Stimulated activated CD8-positive, alpha-beta memory T cell treated with anti-CD3 and anti-CD28 coated beads, Interleukin-2, amount 100 ng/mL, for 1 hour (primary cell): ENCODE measurements around the gene RNASEH2A.

ENCODE experiments used
- DNase-seq, 2 donors: peaks; one replicate each; pipeline ENCODE4 v3.0.0-alpha.2; 2020; ENCODE audit warnings: low read depth in 2 of 2

The RNASEH2A gene

DNA sequence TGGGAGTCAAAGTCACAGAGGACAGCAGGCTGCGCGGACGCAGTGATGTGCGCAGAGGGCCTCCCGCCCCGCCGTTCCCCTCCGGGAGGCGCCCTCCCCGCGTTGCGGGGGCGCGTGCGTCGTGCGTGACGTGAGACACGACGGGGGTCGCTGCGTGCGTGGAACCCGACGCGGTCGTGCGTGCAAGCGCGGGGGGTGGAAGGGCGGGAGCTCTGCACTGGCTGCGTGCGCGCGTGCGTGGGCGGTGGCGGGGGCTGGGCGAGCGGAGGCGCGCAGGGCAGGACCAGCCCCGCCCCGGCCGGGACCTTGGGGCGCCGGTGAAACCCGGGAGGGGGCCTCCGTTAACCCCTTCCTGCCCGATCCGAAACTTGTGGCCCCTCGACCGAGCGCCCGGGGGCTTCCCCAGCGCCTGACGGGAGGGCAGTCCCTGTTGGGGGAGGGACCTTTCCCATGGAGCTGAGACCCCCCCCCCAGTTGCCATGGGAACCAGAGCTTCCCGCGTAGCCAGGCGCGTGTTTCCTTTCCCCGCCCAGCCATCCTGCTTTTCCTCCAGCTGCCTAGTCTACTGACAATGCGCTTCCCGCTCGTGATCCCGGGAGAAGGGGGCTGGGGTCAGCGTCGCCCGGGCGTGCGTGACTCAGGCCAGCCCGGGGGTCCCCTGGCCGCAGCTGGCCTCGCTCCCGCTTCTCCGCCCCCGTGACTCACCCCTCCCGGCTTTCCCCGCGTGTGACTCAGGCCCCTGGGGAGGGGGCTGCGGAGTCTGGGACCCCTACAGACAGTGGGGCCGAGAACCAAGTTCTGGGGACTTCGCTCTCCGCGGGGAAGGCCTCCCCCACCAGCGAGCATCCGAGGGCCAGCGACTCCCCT lies 23.7 kb upstream of the RNASEH2A start:
- DNase-seq = peak; percentile 76 to 82

DNA sequence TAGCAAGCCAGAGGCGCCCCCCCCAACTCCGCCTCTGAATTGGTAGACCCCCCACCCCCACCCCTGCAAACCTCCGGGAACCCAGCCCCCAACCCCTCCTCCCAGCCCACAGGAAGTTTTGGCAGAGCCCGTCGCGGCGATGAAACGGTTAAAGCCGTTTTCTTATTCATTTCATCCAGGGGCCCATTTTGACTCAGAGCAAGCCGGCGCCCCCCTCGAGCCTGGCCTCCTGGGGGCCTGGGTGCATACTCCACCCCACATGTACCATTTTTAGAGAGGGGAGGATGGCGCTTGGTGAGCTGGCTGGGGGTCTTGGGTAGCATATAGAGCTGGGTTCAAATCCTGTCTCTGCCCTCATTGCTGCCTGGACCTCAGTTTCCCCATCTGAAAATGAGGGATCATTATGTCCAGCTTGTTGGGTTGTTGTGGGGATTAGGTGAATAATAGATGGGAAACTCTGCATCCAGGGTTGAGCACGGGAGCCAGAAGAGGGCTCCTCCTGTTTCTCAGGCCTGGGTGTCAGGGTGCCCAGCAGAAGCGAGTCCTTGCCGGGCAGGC lies 23.0 kb upstream of the RNASEH2A start:
- no peak for DNase-seq

DNA sequence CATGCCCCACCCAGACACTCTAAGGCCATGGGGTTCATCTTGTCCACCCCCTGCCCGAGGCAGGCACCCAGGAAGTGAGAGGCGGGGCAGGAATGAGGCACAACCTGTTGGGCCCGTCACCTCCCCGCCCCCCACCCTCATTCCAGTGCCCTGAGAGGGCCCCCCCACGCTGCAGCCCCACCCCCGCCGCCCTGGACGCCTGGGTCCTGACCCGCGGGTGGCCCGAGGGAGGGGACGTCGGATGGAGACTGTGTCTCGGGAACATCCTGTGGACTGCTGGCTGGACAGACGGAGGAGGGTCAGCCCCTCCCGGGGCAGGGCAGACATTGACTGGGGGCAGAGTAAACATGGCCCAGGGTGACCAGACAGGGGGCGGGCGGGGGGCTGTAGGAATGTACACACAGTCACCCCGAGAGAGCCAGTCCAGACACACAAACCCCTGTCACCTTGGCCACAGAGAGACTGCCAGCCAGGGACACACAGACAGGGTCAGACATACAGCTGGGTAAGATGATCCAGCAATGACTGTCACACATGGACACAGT lies 22.5 kb upstream of the RNASEH2A start:
- no peak for DNase-seq

- DNase-seq = no peak
These were observed 22.0 kb upstream of the RNASEH2A start for GRCh38 chr19:12784394-12784870.

DNA sequence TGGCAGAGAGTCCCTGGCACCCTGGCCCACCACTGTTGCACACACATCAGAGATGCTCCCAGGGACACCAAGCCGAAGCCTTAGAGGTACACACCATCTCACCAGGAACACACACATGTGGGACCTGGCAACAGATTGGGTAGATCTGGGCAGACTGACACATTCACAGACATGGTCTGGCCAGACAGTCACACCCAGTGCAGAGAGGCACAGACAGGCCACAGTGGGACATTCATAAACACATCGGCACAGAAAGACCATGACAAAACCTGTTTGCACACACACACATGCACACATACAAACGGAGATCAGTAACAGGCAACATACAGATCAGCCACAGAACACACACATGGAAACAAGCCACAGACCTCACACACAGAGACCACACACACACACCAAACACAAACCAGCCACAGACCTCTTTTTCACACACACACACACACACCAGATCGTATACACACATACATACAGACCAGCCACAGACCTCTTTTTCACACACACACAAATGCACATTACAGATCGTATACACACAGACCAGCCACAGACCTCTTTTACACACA lies 21.4 kb upstream of the RNASEH2A start:
- no peak for DNase-seq

DNA sequence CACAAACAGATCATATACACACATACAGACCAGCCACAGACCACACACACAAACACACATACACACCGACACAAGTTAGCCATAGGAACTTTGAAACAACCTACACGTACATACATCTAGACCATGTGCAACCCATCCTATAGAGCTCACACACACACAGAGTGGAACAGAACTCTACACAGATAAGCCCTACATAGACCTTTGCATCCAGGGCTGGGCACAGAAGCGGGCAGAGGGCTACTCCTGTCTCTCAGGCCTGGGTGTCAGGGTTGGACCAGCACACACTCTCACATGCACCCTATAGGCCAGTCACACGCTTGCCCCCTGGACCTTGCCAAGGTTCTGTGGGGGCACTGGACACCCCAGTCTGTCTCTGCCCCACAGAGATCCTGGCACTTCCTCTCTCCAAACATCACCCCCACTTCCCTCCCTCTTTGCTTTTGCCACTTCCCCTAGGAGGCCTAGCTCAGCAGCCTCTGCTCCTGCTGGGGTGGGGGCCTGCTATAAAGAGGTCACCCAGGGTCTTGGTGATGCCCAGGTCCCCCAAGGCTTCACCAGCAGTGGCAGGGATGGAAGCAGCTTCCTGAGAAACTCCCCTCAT lies 20.9 kb upstream of the RNASEH2A start:
- no peak for DNase-seq

GRCh38 chr19:12786141-12786870 lies 20.1 kb upstream of the RNASEH2A start:
- DNase-seq = no peak

- DNase-seq = no peak
These were observed 19.4 kb upstream of the RNASEH2A start for GRCh38 chr19:12786952-12787351.

GRCh38 chr19:12787458-12787857 lies 18.9 kb upstream of the RNASEH2A start:
- no peak for DNase-seq

DNA sequence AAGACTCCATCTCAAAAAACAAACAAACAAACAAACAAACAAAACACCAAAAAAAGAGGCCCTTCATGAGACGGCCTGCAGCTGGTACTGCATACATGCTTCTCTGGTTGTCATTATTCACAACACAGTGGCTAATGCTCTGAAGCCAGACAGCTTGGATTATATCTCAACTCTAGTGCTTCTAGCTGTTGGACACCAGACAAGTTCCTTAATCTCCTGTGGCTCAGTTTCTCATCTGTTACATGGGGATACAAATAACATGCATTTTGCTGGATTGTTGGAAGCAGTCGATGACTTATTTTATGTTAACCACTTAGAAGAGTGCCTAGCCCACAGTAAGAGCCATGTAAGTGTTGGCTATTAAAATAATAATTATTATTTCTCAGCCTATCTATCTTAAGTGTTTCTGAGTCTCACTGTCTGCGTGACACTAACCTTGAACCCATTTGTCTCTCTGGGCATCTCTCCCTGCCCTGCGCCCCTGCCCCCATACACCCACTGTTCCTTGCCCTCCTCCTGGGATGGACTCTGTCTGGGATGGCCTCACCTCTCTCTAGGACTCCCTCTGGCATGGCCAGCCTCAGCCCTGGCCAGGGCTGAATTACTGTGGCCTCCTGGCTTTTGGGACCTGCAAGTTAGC lies 18.2 kb upstream of the RNASEH2A start:
- no peak for DNase-seq

DNA sequence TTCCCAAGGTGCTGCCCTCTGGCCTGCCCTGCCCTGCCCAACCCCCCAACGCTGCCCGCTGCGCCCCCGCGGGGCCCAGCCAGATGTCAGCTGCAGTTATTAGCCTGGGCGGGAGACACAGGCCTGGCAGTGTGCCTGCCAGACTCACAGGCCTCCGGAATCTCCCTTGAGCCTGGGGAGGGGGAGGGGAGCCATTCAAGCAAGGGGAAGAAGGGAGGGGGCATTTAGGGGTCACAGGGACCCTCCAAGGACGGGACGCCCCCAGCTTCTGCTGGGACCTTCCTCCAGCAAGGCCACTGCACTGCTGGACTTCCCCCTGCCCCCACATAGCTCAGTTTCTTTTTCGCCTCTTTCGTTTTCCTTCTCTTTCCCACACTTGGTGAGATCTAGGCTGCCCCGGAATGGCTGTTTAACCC lies 17.7 kb upstream of the RNASEH2A start:
- DNase-seq = no peak

DNA sequence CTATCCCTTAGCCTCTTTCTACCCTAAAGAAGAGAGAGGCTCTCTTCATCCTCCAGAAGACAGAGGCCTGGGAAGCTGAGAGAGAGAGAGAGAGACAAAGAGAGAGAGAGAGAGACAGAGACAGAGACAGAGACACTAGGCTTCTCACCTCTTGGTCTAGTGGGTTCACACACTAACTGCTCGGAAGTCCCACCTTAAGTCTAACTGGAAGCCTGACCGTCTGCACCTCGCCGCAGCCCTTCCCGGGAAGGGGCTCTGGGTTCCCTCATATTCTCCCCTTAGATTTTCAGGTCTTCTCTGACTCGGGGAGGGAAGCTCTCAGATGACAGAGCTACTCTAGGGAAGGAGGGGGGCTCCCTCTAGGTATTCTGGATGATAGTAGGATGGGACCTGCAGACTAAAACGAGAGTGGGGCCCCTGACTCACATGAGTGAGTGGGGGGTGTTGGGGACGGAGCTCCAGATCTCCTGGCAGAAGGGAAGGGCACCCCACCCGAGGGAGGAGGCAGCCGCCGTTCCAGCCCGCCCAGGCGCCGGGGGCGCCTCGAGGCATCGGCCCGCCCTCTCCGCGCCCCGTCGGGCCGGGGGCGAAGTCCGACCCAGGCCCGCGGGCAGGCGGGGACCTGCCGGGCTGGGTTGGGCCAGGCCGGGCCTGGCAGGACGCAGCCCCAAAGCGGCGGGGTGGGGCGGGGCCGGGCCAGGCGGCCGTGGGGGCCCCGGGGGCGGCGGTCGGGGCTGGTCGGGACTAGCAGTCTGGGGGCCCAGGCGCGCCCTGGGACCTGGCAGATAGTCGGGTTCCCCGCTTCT lies 17.1 kb upstream of the RNASEH2A start:
- no peak for DNase-seq

- peak; percentile 82 to 85 for DNase-seq
These were observed 16.3 kb upstream of the RNASEH2A start for GRCh38 chr19:12789904-12790619.

GRCh38 chr19:12790628-12791344 lies 15.6 kb upstream of the RNASEH2A start:
- DNase-seq = no peak

DNA sequence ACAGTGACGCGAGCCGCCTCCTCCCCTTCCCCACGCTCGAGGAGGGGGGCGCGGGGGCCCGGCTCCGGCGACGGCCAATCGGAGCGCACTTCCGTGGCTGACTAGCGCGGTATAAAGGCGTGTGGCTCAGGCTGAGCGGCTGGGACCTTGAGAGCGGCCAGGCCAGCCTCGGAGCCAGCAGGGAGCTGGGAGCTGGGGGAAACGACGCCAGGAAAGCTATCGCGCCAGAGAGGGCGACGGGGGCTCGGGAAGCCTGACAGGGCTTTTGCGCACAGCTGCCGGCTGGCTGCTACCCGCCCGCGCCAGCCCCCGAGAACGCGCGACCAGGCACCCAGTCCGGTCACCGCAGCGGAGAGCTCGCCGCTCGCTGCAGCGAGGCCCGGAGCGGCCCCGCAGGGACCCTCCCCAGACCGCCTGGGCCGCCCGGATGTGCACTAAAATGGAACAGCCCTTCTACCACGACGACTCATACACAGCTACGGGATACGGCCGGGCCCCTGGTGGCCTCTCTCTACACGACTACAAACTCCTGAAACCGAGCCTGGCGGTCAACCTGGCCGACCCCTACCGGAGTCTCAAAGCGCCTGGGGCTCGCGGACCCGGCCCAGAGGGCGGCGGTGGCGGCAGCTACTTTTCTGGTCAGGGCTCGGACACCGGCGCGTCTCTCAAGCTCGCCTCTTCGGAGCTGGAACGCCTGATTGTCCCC lies 14.9 kb upstream of the RNASEH2A start, which contains the start of gene JUNB:
JUNB (plus strand) TSS at position 142 of the 706 bp plus-strand sequence; CDS start at position 428, 286 bp downstream.
- DNase-seq = peak; percentile 95

DNA sequence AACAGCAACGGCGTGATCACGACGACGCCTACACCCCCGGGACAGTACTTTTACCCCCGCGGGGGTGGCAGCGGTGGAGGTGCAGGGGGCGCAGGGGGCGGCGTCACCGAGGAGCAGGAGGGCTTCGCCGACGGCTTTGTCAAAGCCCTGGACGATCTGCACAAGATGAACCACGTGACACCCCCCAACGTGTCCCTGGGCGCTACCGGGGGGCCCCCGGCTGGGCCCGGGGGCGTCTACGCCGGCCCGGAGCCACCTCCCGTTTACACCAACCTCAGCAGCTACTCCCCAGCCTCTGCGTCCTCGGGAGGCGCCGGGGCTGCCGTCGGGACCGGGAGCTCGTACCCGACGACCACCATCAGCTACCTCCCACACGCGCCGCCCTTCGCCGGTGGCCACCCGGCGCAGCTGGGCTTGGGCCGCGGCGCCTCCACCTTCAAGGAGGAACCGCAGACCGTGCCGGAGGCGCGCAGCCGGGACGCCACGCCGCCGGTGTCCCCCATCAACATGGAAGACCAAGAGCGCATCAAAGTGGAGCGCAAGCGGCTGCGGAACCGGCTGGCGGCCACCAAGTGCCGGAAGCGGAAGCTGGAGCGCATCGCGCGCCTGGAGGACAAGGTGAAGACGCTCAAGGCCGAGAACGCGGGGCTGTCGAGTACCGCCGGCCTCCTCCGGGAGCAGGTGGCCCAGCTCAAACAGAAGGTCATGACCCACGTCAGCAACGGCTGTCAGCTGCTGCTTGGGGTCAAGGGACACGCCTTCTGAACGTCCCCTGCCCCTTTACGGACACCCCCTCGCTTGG lies 14.1 kb upstream of the RNASEH2A start:
- DNase-seq = peak in 1 of 2 donors; percentile 57

GRCh38 chr19:12792853-12793289 lies 13.5 kb upstream of the RNASEH2A start:
- DNase-seq = no peak
